Astrocyte (in vitro differentiated cells and primary cell): ENCODE measurements around the gene TMC4. TPM values are rescaled to one million over a fixed set of nuclear protein-coding genes. Genes with fewer than 3 reads are reported as not detected.
"Not testable (repeated sequence)": the region's sequence is repeated elsewhere in the genome, so short reads cannot be mapped to it uniquely, and the experiment has no call there.

Experiments used
- DNase-seq: peaks from one replicate; pipeline ENCODE4 v3.0.0-alpha.2; 2010; ENCODE audit warnings: low read depth
- FAIRE-seq: peaks from 2 replicates; lab custom pipeline; 2011; peaks lifted over from hg19 to GRCh38; lab: Jason Lieb, UNC
- H2AFZ ChIP-seq: 2 replicates; pipeline ENCODE4 v1.6.0; 2012; ENCODE audit warnings: low read depth, low read length, inconsistent platforms
- H3K27ac ChIP-seq: 2 replicates; pipeline ENCODE4 v1.5.1; 2011; ENCODE audit warnings: low read depth, low read length, inconsistent platforms
- H3K27me3 ChIP-seq: 2 replicates; pipeline ENCODE4 v1.6.0; 2011; ENCODE audit warnings: low read length, inconsistent platforms; ENCODE audit not compliant: insufficient read depth
- H3K36me3 ChIP-seq: 2 replicates; pipeline ENCODE4 v1.5.1; 2011; ENCODE audit warnings: low read length, inconsistent platforms; ENCODE audit not compliant: insufficient read depth
- H3K4me1 ChIP-seq: 2 replicates; pipeline ENCODE4 v1.5.1; 2011; ENCODE audit warnings: low read length, inconsistent platforms; ENCODE audit not compliant: insufficient read depth
- H3K4me2 ChIP-seq: 2 replicates; pipeline ENCODE4 v1.6.0; 2012; ENCODE audit warnings: low read length, inconsistent platforms
- H3K4me3 ChIP-seq: 2 replicates; pipeline ENCODE4 v1.5.1; 2011; ENCODE audit warnings: low read depth, mild to moderate bottlenecking, low read length, inconsistent platforms; ENCODE audit not compliant: insufficient read depth
- H3K79me2 ChIP-seq: 2 replicates; pipeline ENCODE4 v1.6.0; 2012; ENCODE audit warnings: mild to moderate bottlenecking, low read length, inconsistent platforms; ENCODE audit not compliant: insufficient read depth
- H3K9ac ChIP-seq: 2 replicates; pipeline ENCODE4 v1.6.0; 2012; ENCODE audit warnings: mild to moderate bottlenecking, low read length, inconsistent platforms
- H3K9me3 ChIP-seq: 2 replicates; pipeline ENCODE4 v1.5.1; 2012; ENCODE audit warnings: low read depth, mild to moderate bottlenecking, low read length, inconsistent platforms; ENCODE audit not compliant: insufficient read depth
- H4K20me1 ChIP-seq: 2 replicates; pipeline ENCODE4 v1.6.0; 2012; ENCODE audit warnings: low read length, inconsistent platforms; ENCODE audit not compliant: insufficient read depth
- H3K27ac Mint-ChIP-seq: one replicate; pipeline ENCODE4 v1.8.0; 2021; ENCODE audit warnings: mild to moderate bottlenecking, mixed read lengths; ENCODE audit not compliant: unreplicated experiment
- H3K27me3 Mint-ChIP-seq: one replicate; pipeline ENCODE4 v1.8.0; 2021; ENCODE audit warnings: low read depth, mixed read lengths; ENCODE audit not compliant: unreplicated experiment
- H3K36me3 Mint-ChIP-seq: one replicate; pipeline ENCODE4 v1.8.0; 2021; ENCODE audit warnings: low read depth, mixed read lengths; ENCODE audit not compliant: unreplicated experiment
- H3K4me1 Mint-ChIP-seq: one replicate; pipeline ENCODE4 v1.8.0; 2021; ENCODE audit warnings: low read depth, mixed read lengths; ENCODE audit not compliant: unreplicated experiment
- H3K4me3 Mint-ChIP-seq: one replicate; pipeline ENCODE4 v1.8.0; 2021; ENCODE audit warnings: mild to moderate bottlenecking, moderate library complexity, mixed read lengths; ENCODE audit not compliant: unreplicated experiment
- H3K9me3 Mint-ChIP-seq: one replicate; pipeline ENCODE4 v1.8.0; 2021; ENCODE audit warnings: mild to moderate bottlenecking, mixed read lengths; ENCODE audit not compliant: unreplicated experiment
- CTCF ChIP-seq: IDR thresholded peaks from 2 replicates; pipeline ENCODE4 v1.5.1; 2011; ENCODE audit warnings: low read depth, mild to moderate bottlenecking, inconsistent platforms, low read length, moderate library complexity; ENCODE audit not compliant: insufficient read depth
- EZH2 ChIP-seq: IDR thresholded peaks from 2 replicates; pipeline ENCODE4 v1.6.1; 2012; ENCODE audit warnings: mild to moderate bottlenecking, low read length, inconsistent platforms; ENCODE audit not compliant: insufficient read depth
- total RNA-seq: library from RNA; stranded (reverse); gene quantifications from 2 replicates; pipeline ENCODE4 v1.2.1, GENCODE V29; 2021

TMC4 gene
- total RNA-seq, 1 donor from 2014 or later = 1.9 TPM

- no peak overlapping the region for H3K27ac ChIP-seq
- H3K4me3 ChIP-seq = no peak overlapping the region
- no peaks in the 10 kb centered on the region for H3K27me3 ChIP-seq
- H3K27me3 Mint-ChIP-seq = peaks cover 1% of the 10 kb centered on the region
- TF ChIP-seq EZH2 = no peak
- no peak for TF ChIP-seq CTCF
- H3K36me3 ChIP-seq = no peaks in the 10 kb centered on the region
- FAIRE-seq (no peak), DNase-seq (no peak)
- H3K9me3 ChIP-seq = no peaks in the 10 kb centered on the region
- H3K9ac ChIP-seq = no peak overlapping the region
- peaks cover 18% of the 10 kb centered on the region for H4K20me1 ChIP-seq
- H3K27ac Mint-ChIP-seq = no peak overlapping the region
- no peaks in the 10 kb centered on the region for H3K4me1 Mint-ChIP-seq
- H3K79me2 ChIP-seq = no peaks in the 10 kb centered on the region
- peaks cover 8% of the 10 kb centered on the region for H3K36me3 Mint-ChIP-seq
- no peaks in the 10 kb centered on the region for H3K4me1 ChIP-seq
- no peaks in the 10 kb centered on the region for H3K9me3 Mint-ChIP-seq
- no peak overlapping the region for H3K4me3 Mint-ChIP-seq
- no peak overlapping the region for H3K4me2 ChIP-seq
- no peak overlapping the region for H2AFZ ChIP-seq
Measured at GRCh38 chr19:54216869-54217268, 43.9 kb upstream of the TMC4 start.

- H3K9me3 ChIP-seq, H3K27me3 Mint-ChIP-seq, H2AFZ ChIP-seq, H3K9ac ChIP-seq, H3K4me3 ChIP-seq, H3K9me3 Mint-ChIP-seq, H3K27me3 ChIP-seq, H3K36me3 ChIP-seq, H3K27ac Mint-ChIP-seq, FAIRE-seq, H3K79me2 ChIP-seq, H3K27ac ChIP-seq, H3K4me2 ChIP-seq, DNase-seq, H3K4me3 Mint-ChIP-seq: not testable (repeated sequence)
- peaks cover 38% of the 10 kb centered on the region for H4K20me1 ChIP-seq
- peaks cover 12% of the 10 kb centered on the region for H3K4me1 ChIP-seq
- Mint-ChIP-seq H3K36me3 (peaks cover 12% of the 10 kb centered on the region), H3K4me1 (peaks cover 13% of the 10 kb centered on the region)
Measured at GRCh38 chr19:54214734-54215133, 41.8 kb upstream of the TMC4 start.

GRCh38 chr19:54214217-54214616 is 41.3 kb upstream of the TMC4 start:
- not testable (repeated sequence) for H3K9ac ChIP-seq, H3K4me3 ChIP-seq, H3K79me2 ChIP-seq, H3K4me3 Mint-ChIP-seq, H3K27ac Mint-ChIP-seq, H3K27me3 ChIP-seq, H3K4me2 ChIP-seq, H3K27me3 Mint-ChIP-seq, H3K27ac ChIP-seq, H3K9me3 Mint-ChIP-seq, H3K36me3 ChIP-seq, H2AFZ ChIP-seq, FAIRE-seq, DNase-seq, H3K9me3 ChIP-seq
- H4K20me1 ChIP-seq = peaks cover 43% of the 10 kb centered on the region
- H3K4me1 ChIP-seq = peaks cover 18% of the 10 kb centered on the region
- Mint-ChIP-seq H3K4me1 (peaks cover 14% of the 10 kb centered on the region), H3K36me3 (peaks cover 12% of the 10 kb centered on the region)

GRCh38 chr19:54211235-54211634 is 38.3 kb upstream of the TMC4 start:
- Histone ChIP-seq H3K79me2 (peaks cover 32% of the 10 kb centered on the region), H3K27me3 (no peaks in the 10 kb centered on the region), H3K36me3 (peaks cover 17% of the 10 kb centered on the region), H3K4me2 (no peak overlapping the region), H3K27ac (no peak overlapping the region), H3K9ac (no peak overlapping the region), H2AFZ (no peak overlapping the region), H3K4me3 (no peak overlapping the region), H4K20me1 (peaks cover 69% of the 10 kb centered on the region), H3K4me1 (peaks cover 32% of the 10 kb centered on the region), H3K9me3 (no peaks in the 10 kb centered on the region)
- DNase-seq (no peak), FAIRE-seq (no peak)
- Mint-ChIP-seq H3K27me3 (no peaks in the 10 kb centered on the region), H3K36me3 (peaks cover 11% of the 10 kb centered on the region), H3K4me3 (no peak overlapping the region), H3K27ac (no peak overlapping the region), H3K4me1 (peaks cover 23% of the 10 kb centered on the region), H3K9me3 (no peaks in the 10 kb centered on the region)
- TF ChIP-seq EZH2 (no peak), CTCF (no peak)
